NCI-H1092 (cell line): Measurements from ENCODE around the gene PDLIM1.
"Not testable (repeated sequence)": the region's sequence is repeated elsewhere in the genome, so short reads cannot be mapped to it uniquely, and the experiment has no call there.

Experiments
- DNase-seq: peaks from one replicate; lab custom pipeline; 2025; lab: John Stamatoyannopoulos, UW

Gene PDLIM1

GRCh38 chr10:95240811-95241210, 50.0 kb downstream of the PDLIM1 start:
- DNase-seq: no peak

GRCh38 chr10:95240096-95240495, 50.7 kb downstream of the PDLIM1 start:
- DNase-seq: not testable (repeated sequence)

GRCh38 chr10:95237376-95238170, 53.2 kb downstream of the PDLIM1 start:
- no peak for DNase-seq

- no peak for DNase-seq
Observed at GRCh38 chr10:95236068-95236903, 54.5 kb downstream of the PDLIM1 start.

GRCh38 chr10:95235676-95236067, 55.1 kb downstream of the PDLIM1 start:
- DNase-seq: no peak

- no peak for DNase-seq
Observed at GRCh38 chr10:95234951-95235350, 55.9 kb downstream of the PDLIM1 start.

GRCh38 chr10:95233377-95234034, 57.3 kb downstream of the PDLIM1 start:
- DNase-seq: no peak

GRCh38 chr10:95230677-95231586, 59.9 kb downstream of the PDLIM1 start:
- DNase-seq: peak; percentile 38

- no peak for DNase-seq
Observed at GRCh38 chr10:95229724-95230627, 60.8 kb downstream of the PDLIM1 start.

- not testable (repeated sequence) for DNase-seq
Observed at GRCh38 chr10:95228934-95229723, 61.7 kb downstream of the PDLIM1 start.

GRCh38 chr10:95225136-95225535, 65.7 kb downstream of the PDLIM1 start:
- no peak for DNase-seq

GRCh38 chr10:95221124-95221523, 69.7 kb downstream of the PDLIM1 start:
- DNase-seq: no peak

- DNase-seq: no peak
Observed at GRCh38 chr10:95220539-95220938, 70.3 kb downstream of the PDLIM1 start.

- no peak for DNase-seq
Observed at GRCh38 chr10:95217476-95217875, 73.3 kb downstream of the PDLIM1 start.

- DNase-seq: no peak
Observed at GRCh38 chr10:95214793-95215192, 76.0 kb downstream of the PDLIM1 start.

GRCh38 chr10:95214369-95214768, 76.4 kb downstream of the PDLIM1 start:
- DNase-seq: no peak

GRCh38 chr10:95211606-95212279, 79.1 kb downstream of the PDLIM1 start:
- DNase-seq: no peak

- no peak for DNase-seq
Observed at GRCh38 chr10:95209509-95210127, 81.2 kb downstream of the PDLIM1 start.
